ENCODE results near the gene PLEKHM2. TPM values are rescaled to one million over a fixed set of nuclear protein-coding genes. Genes with fewer than 3 reads are reported as not detected.

The PLEKHM2 gene
- total RNA-seq, 2 donors from 2014 or later, result 32.7 to 37.2 TPM

- no peak for TF ChIP-seq CTCF (IDR thresholded peaks at IDR 0.05)
- no peaks in the 10 kb centered on the region for H3K4me1 ChIP-seq
- no peaks in the 10 kb centered on the region for H3K9me3 ChIP-seq
- no peak overlapping the region for H3K9ac ChIP-seq (ENCODE audit: low read depth in 2 of 2, low read length in 2 of 2)
- H3K27ac ChIP-seq, result no peak overlapping the region
- H3K27me3 ChIP-seq, result no peaks in the 10 kb centered on the region
- peaks cover 24% of the 10 kb centered on the region for H3K36me3 ChIP-seq
- intact Hi-C loops (cut with DNase I), result loop anchor here (10.0 kb wide), 1 partner anchor 103 kb away; no protein-coding TSS in a partner anchor
- H3K4me3 ChIP-seq, result no peak overlapping the region
- no peak for DNase-seq
Measured at GRCh38 chr1:15727866-15728534, 43.9 kb downstream of the PLEKHM2 start.

GRCh38 chr1:15728937-15729657 lies 45.0 kb downstream of the PLEKHM2 start:
- Histone ChIP-seq H3K9ac (ENCODE audit: low read depth in 2 of 2, low read length in 2 of 2) (no peak overlapping the region), H3K36me3 (peaks cover 28% of the 10 kb centered on the region), H3K9me3 (no peaks in the 10 kb centered on the region), H3K27ac (no peak overlapping the region), H3K4me3 (no peak overlapping the region), H3K27me3 (no peaks in the 10 kb centered on the region), H3K4me1 (no peaks in the 10 kb centered on the region)
- TF ChIP-seq CTCF (IDR thresholded peaks at IDR 0.05), result no peak
- no peak for DNase-seq
- intact Hi-C loops (cut with DNase I), result loop anchor here (10.0 kb wide), 1 partner anchor 104 kb away; no protein-coding TSS in a partner anchor

- intact Hi-C loops (cut with DNase I), result no loop called here
- peaks cover under 1% of the 10 kb centered on the region for H3K4me1 ChIP-seq
- no peaks in the 10 kb centered on the region for H3K9me3 ChIP-seq
- no peaks in the 10 kb centered on the region for H3K27me3 ChIP-seq
- no peak for TF ChIP-seq CTCF (IDR thresholded peaks at IDR 0.05)
- H3K4me3 ChIP-seq, result no peak overlapping the region
- no peak overlapping the region for H3K27ac ChIP-seq
- DNase-seq, result no peak
- peaks cover 25% of the 10 kb centered on the region for H3K36me3 ChIP-seq
- no peak overlapping the region for H3K9ac ChIP-seq (ENCODE audit: low read depth in 2 of 2, low read length in 2 of 2)
Measured at GRCh38 chr1:15730423-15730822, 46.3 kb downstream of the PLEKHM2 start.

- Histone ChIP-seq H3K9ac (ENCODE audit: low read depth in 2 of 2, low read length in 2 of 2) (no peak overlapping the region), H3K36me3 (peaks cover 23% of the 10 kb centered on the region), H3K27me3 (no peaks in the 10 kb centered on the region), H3K4me3 (no peak overlapping the region), H3K27ac (no peak overlapping the region), H3K4me1 (peaks cover 5% of the 10 kb centered on the region), H3K9me3 (no peaks in the 10 kb centered on the region)
- no peak for TF ChIP-seq CTCF (IDR thresholded peaks at IDR 0.05)
- no peak for DNase-seq
- intact Hi-C loops (cut with DNase I), result no loop called here
Measured at GRCh38 chr1:15730936-15731335, 46.8 kb downstream of the PLEKHM2 start.

- intact Hi-C loops (cut with DNase I), result no loop called here
- H3K36me3 ChIP-seq, result peaks cover 20% of the 10 kb centered on the region
Measured at GRCh38 chr1:15731735-15732685, 47.9 kb downstream of the PLEKHM2 start.

More at GRCh38 chr1:15731735-15732685, 47.9 kb downstream of the PLEKHM2 start:
- no peak overlapping the region for H3K9ac ChIP-seq (ENCODE audit: low read depth in 2 of 2, low read length in 2 of 2)
- no peak for TF ChIP-seq CTCF (IDR thresholded peaks at IDR 0.05)
- no peak overlapping the region for H3K4me3 ChIP-seq
- DNase-seq, result no peak
- peaks cover 5% of the 10 kb centered on the region for H3K4me1 ChIP-seq
- H3K9me3 ChIP-seq, result no peaks in the 10 kb centered on the region
- no peak overlapping the region for H3K27ac ChIP-seq
- H3K27me3 ChIP-seq, result no peaks in the 10 kb centered on the region

All from colonic mucosa (tissue), 4 donors.